Mammary epithelial cell (primary cell): Measurements from ENCODE around the gene RILP.

Experiments used
- CTCF ChIP-seq, 2 donors: IDR thresholded peaks in 1 of 2; conservative IDR thresholded peaks in 1 of 2; 2 replicates each; pipeline ENCODE4 v1.5.1; 2011 to 2012; ENCODE audit warnings: inconsistent platforms in 2 of 2, low read length in 2 of 2, mild to moderate bottlenecking in 2 of 2, control low read depth in 1 of 2, low read depth in 1 of 2; ENCODE audit not compliant: insufficient read depth in 1 of 2; ENCODE audit errors: extremely low read depth in 1 of 2
- EZH2 ChIP-seq: IDR thresholded peaks from 2 replicates; pipeline ENCODE4 v1.6.1; 2012; ENCODE audit warnings: low read length, inconsistent platforms, borderline replicate concordance

GRCh38 chr17:1627982-1628855 is 21.4 kb downstream of the RILP start, which contains the start of gene SLC43A2:
- no peak for TF ChIP-seq CTCF (conservative IDR thresholded peaks at IDR 0.05 in 1 of 2, IDR thresholded peaks at IDR 0.05 in 1 of 2; ENCODE audit: extremely low read depth in 1 of 2, insufficient read depth in 1 of 2, low read depth in 1 of 2, low read length in 2 of 2)
- TF ChIP-seq EZH2: no peak
